Fibroblast of villous mesenchyme (primary cell): ENCODE data around the gene WRNIP1. TPM values are rescaled to one million over a fixed set of nuclear protein-coding genes. Genes with fewer than 3 reads are reported as not detected.
A peak's percentile ranks its signal among the peaks of the same experiment; 100 is the strongest.

ENCODE experiments used
- DNase-seq: peaks from one replicate; pipeline ENCODE4 v3.0.0-alpha.2; 2010; ENCODE audit warnings: low read depth
- H3K4me3 ChIP-seq: 2 replicates; pipeline ENCODE4 v1.5.1; 2011; ENCODE audit warnings: low read depth, mild to moderate bottlenecking, low read length
- total RNA-seq: library from RNA; depleted of rRNA; stranded (reverse); fragments of >200 nt; gene quantifications from 2 replicates; pipeline ENCODE4 v1.2.3, GENCODE V29; 2012
- TF ChIP-seq, protein P1 (sequence below): IDR thresholded peaks from 2 replicates; pipeline ENCODE4 v1.5.1; 2012; ENCODE audit warnings: low read depth, mild to moderate bottlenecking, low read length; ENCODE audit not compliant: insufficient read depth

Gene WRNIP1
- total RNA-seq, 1 donor: 38.0 TPM

DNA sequence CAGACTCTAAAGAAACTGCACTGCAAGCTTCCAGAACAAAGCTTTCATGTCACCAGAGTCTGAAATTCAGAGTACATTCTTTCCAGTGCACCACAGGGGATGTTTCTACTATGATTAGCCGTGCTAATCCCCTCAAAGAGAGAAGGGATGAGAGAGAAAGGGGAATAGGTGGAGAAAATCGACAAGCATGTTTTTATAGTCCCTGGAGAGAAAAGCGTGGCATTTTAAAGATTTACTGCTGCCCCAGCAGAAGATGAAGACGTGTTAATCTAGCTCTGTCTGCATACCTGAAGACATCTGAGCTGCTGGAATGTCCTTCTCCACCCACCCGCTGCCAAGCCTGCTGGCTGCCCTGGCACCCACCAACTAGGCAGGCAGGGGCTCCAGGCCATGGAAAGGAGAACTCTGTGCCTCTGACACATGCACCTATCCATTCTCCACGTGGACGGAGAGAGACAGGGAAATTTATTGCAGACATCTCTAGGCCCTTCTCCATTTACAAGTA is 18.6 kb upstream of the WRNIP1 start:
- no peak for DNase-seq
- TF ChIP-seq, protein P1, sequence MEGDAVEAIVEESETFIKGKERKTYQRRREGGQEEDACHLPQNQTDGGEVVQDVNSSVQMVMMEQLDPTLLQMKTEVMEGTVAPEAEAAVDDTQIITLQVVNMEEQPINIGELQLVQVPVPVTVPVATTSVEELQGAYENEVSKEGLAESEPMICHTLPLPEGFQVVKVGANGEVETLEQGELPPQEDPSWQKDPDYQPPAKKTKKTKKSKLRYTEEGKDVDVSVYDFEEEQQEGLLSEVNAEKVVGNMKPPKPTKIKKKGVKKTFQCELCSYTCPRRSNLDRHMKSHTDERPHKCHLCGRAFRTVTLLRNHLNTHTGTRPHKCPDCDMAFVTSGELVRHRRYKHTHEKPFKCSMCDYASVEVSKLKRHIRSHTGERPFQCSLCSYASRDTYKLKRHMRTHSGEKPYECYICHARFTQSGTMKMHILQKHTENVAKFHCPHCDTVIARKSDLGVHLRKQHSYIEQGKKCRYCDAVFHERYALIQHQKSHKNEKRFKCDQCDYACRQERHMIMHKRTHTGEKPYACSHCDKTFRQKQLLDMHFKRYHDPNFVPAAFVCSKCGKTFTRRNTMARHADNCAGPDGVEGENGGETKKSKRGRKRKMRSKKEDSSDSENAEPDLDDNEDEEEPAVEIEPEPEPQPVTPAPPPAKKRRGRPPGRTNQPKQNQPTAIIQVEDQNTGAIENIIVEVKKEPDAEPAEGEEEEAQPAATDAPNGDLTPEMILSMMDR: no peak

DNA sequence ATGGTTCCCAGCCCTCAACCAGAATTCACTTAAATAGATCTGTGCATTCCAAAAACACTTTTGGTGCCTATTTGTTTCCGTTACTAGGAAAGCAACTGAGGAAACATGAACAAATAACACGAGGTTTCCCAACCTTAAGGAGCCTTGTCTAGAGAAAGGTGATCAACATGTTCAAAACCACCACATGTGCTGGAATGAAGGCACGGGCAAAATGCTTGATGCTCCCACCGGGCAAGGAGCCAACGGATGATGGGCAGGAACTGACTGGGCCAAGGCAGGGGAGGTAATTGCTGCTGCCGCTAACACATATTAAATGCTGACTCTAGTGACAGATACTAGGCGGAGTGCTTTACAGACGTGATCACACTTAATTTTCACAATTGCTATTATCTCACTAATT is 17.0 kb upstream of the WRNIP1 start:
- TF ChIP-seq, protein P1: no peak
- H3K4me3 ChIP-seq: no peak overlapping the region
- DNase-seq: no peak

More for the DNA sequence above, 18.6 kb upstream of the WRNIP1 start:
- H3K4me3 ChIP-seq: no peak overlapping the region

DNA sequence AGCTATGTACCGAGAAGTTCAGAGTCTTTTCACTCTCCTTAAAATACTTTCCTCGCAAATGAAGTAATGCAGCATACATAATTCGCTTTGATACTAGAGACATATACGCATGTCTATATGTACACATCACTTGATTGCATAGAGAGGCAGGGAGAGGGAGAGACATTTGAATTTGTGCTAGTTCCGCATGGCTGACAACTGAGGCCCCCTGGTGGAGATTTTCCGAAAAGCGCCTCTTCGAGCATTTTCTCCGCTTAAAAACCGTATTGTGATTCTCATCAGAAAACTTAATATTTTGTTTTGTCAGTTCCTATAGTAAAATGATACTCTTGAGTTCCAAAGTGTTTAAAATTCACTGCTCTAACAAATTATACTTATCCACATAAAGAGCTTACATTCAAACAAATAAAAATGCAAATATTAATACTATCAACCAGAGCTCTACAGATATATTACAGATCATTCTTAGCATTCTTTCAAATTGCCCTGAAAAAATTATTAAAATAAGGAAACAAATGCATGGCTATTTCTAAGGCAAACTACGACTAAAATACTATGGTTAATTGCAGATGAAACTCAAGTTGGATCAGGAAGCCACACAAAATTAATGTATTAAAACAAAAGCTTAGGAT is 15.1 kb upstream of the WRNIP1 start:
- DNase-seq: peak; percentile 64
- no peak overlapping the region for H3K4me3 ChIP-seq
- TF ChIP-seq, protein P1: peak; percentile 85

DNA sequence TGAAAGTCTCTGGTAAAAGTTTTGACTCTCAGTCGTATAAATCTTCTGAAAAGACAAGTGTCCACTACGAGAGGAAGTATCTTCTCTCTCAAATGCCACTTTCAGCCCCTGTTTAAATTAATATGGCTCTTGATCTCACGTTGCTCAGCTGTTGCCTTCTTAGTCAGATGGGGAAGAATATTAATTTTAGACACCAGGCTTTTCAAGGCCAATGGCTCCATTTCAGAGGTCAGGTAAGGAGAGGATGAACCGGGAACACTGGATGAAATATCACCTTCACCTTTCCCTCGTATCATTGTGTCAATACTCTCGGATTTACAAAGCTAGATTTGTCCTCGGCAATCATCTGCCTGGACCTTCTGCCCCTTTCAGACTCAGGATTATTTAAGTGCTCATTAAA is 14.4 kb upstream of the WRNIP1 start, which contains the start of gene MYLK4:
MYLK4 (minus strand) TSS at position 91 of the 400 bp plus-strand sequence. CDS start 1,628 bp downstream, outside the sequence.
- TF ChIP-seq, protein P1: no peak
- no peak within 1 kb of the TSS for H3K4me3 ChIP-seq
- no peak for DNase-seq

DNA sequence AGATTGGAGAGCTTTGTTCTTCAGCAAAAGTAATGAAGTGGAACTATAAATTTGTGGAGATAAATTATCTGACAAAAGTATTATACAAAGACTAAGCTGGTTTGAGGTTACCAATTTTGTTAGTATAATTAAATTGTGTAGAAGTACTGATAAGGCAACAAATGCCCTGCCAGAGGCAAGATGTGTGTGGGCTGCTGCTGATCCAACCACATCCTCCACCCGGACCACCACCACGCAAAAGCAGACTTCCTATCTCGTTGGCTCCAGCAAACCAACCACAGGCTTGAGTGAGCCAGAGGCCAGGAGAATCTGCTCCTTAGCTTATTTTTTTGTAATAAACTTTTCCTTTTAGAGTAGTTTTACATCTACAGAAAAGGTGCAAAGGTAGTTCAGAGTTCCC is 13.3 kb upstream of the WRNIP1 start:
- no peak for DNase-seq
- TF ChIP-seq, protein P1: no peak
- no peak overlapping the region for H3K4me3 ChIP-seq

DNA sequence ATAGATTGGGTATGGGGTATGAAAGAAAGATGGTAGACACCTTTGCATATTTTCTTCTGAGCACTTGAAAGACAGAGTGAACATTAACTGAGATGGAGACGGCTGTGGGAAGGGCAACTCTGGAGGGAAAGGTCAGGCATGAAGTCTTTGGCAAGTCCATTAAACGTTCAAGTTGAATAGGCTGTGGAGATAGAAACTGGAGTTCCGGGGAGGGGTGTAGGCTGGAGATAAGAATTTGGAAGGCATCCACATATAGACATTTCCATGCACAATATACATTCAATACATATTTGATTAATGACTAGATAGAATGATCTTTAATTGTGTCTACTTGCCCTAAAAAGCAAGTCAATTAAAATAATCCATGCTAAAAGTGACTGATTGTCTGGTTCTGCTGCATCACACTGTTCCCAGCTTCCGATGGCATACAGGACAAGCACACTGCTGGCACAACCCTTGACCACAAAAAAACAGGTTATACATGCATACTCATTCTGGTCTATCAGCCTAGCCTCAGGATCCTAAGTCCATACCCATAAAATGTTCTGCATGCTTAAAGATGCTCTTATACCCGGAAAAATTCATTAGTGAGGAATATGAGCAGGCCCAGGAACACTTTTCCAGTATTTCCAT is 12.6 kb upstream of the WRNIP1 start:
- H3K4me3 ChIP-seq: no peak overlapping the region
- TF ChIP-seq, protein P1: no peak
- no peak for DNase-seq
